ENCODE results near the gene ZNF385B.

ZNF385B gene

DNA sequence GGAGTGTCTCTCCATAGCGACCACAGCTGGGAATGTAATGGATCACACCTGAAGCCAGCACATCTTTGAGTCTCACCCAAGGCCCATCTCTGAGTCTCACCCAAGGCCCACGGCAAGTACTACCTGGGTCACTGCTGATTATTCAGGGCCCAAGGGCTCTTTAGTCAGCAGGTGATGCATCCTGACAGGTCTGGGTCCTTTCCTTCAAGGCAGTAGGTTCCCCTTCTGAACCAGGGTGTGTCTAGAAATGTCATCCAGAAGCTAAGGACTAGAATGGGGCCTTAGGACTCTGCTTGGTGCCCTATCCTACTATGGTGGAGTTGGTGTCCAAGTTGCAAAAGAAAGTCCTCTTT is 248.1 kb downstream of the ZNF385B start:
- CTCF ChIA-PET = no interaction called here
- no peaks in the 10 kb centered on the region for H3K4me1 Mint-ChIP-seq

DNA sequence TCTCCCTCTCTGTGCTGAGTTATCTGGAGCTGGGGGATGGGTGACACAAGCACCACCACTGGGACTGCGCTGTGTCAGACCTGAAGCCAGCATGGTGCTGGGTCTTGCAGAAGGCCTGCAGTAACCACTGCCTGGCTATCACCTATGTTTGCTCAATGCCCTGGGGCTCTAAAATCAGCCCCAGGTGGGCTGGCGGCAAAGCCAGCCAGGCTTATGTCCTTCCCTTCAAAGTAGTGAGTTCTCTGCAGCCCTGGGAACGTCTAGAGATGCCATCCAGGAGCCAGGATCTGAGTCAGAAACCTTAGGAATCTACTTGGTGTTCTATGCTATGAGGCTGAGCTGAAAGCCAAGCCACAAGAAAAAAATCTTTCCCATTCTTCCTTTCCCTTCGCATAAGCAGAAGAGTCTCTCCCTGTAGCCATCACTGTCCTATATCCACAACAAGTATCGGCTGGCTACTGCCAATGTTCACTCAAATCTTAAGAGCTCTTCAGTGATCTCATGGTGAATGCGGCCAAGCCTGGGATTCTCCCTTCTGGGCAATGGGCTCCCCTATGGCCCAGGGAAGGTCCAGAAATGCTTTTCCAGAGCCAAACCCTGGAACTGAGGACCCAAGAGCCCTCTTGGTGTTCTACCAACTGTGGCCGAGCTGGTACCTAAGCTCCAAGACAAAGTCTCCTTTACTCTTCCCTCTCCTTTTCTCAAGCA is 248.7 kb downstream of the ZNF385B start:
- DNase-seq = no peak
- Mint-ChIP-seq H3K27me3 (no peaks in the 10 kb centered on the region), H3K4me1 (no peaks in the 10 kb centered on the region), H3K36me3 (no peaks in the 10 kb centered on the region), H3K4me3 (no peak overlapping the region), H3K9me3 (no peaks in the 10 kb centered on the region), H3K27ac (no peak overlapping the region)
- CTCF ChIA-PET = no interaction called here

More for the DNA sequence above, 248.1 kb downstream of the ZNF385B start:
- Mint-ChIP-seq H3K9me3 (no peaks in the 10 kb centered on the region), H3K27ac (no peak overlapping the region), H3K36me3 (no peaks in the 10 kb centered on the region), H3K4me3 (no peak overlapping the region), H3K27me3 (no peaks in the 10 kb centered on the region)
- no peak for DNase-seq

DNA sequence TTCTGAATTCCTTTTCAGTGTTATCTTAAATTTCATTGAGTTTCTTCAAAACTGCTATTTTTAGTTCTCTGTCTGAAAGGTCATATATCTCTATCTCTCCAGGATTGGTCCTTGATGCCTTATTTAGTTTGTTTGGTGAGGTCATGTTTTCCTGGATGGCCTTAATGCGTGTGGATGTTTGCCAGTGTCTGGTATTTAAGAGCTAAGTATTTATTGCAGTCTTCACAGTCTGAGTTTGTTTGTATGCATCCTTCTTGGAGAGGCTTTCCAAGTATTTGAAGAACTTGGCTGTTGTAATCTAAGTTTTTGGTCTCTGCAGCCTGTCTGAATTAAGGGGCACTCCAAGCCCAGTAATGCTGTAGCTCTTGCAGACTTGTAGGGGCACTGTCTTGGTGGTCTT is 249.3 kb downstream of the ZNF385B start:
- Mint-ChIP-seq H3K36me3 (no peaks in the 10 kb centered on the region), H3K27me3 (no peaks in the 10 kb centered on the region), H3K4me3 (no peak overlapping the region), H3K9me3 (no peaks in the 10 kb centered on the region), H3K4me1 (no peaks in the 10 kb centered on the region), H3K27ac (no peak overlapping the region)
- CTCF ChIA-PET = no interaction called here
- no peak for DNase-seq

DNA sequence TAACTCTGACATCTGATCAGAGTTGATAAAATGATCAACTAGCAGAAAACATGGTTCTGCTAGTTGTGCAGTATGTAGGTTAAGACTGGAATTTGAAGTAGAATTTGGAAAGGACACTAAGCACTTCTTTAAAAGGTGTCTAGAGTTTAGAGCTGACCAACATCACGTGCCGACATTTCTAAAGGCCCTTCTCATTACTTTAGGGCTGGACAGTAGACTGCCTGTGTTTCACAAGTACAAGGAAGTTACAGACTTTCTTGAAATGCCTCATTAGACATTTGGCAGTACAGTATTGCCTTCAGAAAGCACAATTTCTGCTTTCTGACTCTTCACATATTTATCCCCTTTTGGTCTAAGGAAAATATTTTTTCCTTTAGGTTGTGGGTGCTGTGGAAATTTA is 255.3 kb downstream of the ZNF385B start:
- H3K4me1 Mint-ChIP-seq = no peaks in the 10 kb centered on the region
- no peak overlapping the region for H3K27ac Mint-ChIP-seq
- DNase-seq = no peak
- H3K36me3 Mint-ChIP-seq = no peaks in the 10 kb centered on the region
- H3K9me3 Mint-ChIP-seq = no peaks in the 10 kb centered on the region
- H3K27me3 Mint-ChIP-seq = no peaks in the 10 kb centered on the region
- no peak overlapping the region for H3K4me3 Mint-ChIP-seq
- CTCF ChIA-PET = no interaction called here

DNA sequence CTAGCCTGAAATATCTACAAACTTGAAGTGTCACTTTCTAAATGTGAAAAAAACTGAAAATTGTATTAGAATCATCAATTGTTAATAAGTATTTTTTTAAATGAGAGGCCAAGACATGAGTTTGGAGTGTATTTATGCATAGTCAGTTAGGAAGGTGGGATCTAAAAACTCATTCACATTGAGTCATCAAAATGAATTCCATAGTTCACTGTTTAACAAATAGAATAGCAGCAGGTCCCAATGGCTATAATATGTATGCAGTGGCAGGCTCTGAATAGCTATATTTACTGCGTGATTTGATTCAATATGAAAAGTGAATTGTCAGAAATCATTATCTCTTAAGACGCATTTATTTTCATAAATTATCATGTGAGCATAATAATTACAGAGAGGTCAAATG is 256.1 kb downstream of the ZNF385B start:
- H3K4me3 Mint-ChIP-seq = no peak overlapping the region
- H3K4me1 Mint-ChIP-seq = no peaks in the 10 kb centered on the region
- no peaks in the 10 kb centered on the region for H3K27me3 Mint-ChIP-seq
- no peak overlapping the region for H3K27ac Mint-ChIP-seq
- no peaks in the 10 kb centered on the region for H3K36me3 Mint-ChIP-seq
- H3K9me3 Mint-ChIP-seq = no peaks in the 10 kb centered on the region
- CTCF ChIA-PET = no interaction called here
- no peak for DNase-seq

DNA sequence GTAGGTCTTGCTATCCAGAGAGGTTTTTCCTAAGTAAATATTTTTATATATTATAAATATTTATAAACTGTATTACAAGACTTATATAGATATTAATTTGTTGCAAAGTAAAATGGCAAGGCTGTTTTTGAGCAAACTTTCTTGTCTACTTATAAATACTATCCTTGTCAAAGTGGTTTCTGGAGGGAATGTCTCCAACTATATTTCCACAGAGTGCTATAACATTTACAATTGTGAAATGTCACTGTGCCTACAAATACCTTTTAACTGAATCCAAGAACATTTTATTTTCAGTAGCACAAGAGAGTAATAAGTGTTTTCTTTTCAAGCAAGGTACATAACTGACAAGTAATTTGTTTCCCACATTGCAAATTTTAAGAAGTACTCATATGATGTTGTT is 256.8 kb downstream of the ZNF385B start:
- H3K4me1 Mint-ChIP-seq = no peaks in the 10 kb centered on the region
- CTCF ChIA-PET = no interaction called here
- no peak for DNase-seq
- no peaks in the 10 kb centered on the region for H3K27me3 Mint-ChIP-seq
- no peaks in the 10 kb centered on the region for H3K9me3 Mint-ChIP-seq
- H3K4me3 Mint-ChIP-seq = no peak overlapping the region
- no peak overlapping the region for H3K27ac Mint-ChIP-seq
- H3K36me3 Mint-ChIP-seq = no peaks in the 10 kb centered on the region

DNA sequence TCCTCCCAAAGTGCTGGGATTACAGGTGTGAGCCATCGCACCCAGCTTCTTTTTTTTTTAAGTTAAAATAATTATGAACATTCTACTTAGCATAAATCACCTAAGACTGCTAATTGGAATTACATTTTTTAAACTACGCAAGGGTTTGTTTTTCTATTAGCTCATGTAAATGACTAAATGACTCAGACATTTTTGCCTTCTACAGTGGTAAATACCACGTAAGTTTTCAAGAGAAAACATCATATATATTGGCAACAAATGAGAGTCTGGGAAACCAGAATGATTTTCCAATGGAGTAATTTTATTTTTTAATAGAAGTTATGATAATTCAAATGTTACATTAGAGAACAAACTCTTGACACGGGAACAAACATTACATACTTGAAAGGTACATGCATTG is 259.0 kb downstream of the ZNF385B start:
- Mint-ChIP-seq H3K4me3 (no peak overlapping the region), H3K36me3 (no peaks in the 10 kb centered on the region), H3K27ac (no peak overlapping the region), H3K4me1 (no peaks in the 10 kb centered on the region), H3K9me3 (no peaks in the 10 kb centered on the region), H3K27me3 (no peaks in the 10 kb centered on the region)
- CTCF ChIA-PET = no interaction called here
- no peak for DNase-seq

DNA sequence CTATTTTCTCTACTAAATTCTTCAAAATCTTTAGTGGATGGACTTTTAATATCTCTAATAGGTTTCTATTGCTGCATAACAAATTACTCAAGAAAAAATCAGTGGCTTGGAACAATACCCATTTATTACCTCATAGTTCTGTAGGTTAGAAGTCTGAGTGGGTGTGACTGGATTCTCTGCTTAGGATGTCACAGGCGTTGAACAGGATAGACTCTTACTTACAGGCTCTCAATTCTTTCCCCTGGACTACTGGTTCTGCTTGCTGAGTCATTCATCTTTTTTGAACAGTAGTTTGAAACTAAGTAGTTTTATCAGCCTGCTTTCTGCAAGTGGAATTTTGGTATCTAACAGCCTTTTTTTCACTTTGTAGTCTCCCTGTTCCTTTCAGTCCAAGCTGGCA is 265.4 kb downstream of the ZNF385B start:
- Mint-ChIP-seq H3K27me3 (no peaks in the 10 kb centered on the region), H3K36me3 (no peaks in the 10 kb centered on the region), H3K27ac (no peak overlapping the region), H3K9me3 (no peaks in the 10 kb centered on the region), H3K4me1 (no peaks in the 10 kb centered on the region), H3K4me3 (no peak overlapping the region)
- no peak for DNase-seq
- CTCF ChIA-PET = no interaction called here

DNA sequence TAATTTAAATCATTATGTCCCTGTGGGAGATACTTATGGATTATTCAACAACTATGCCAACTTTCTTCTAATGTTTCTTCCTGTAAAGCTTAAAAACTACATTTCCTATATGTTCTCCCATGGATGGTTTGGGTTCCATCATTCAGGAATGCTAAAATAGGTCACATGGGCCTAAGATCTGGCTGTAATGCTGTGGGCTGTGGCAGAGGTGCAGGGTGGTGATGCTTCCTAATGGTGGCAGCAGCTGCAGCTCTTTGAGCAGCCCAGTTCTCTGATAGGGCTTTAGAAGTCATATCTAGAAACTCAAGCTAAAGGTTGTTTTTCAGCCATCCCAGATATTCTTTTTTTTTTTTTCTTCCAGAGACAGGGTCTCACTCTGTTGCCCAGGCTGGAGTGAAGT is 266.1 kb downstream of the ZNF385B start:
- no peaks in the 10 kb centered on the region for H3K4me1 Mint-ChIP-seq
- no peaks in the 10 kb centered on the region for H3K9me3 Mint-ChIP-seq
- no peak overlapping the region for H3K27ac Mint-ChIP-seq
- no peak overlapping the region for H3K4me3 Mint-ChIP-seq
- CTCF ChIA-PET = interaction anchor here (0.7 kb wide), 1 partner anchor 97 kb away, joined by 3 read pairs; no protein-coding TSS in a partner anchor
- no peaks in the 10 kb centered on the region for H3K27me3 Mint-ChIP-seq
- no peak for DNase-seq
- no peaks in the 10 kb centered on the region for H3K36me3 Mint-ChIP-seq

DNA sequence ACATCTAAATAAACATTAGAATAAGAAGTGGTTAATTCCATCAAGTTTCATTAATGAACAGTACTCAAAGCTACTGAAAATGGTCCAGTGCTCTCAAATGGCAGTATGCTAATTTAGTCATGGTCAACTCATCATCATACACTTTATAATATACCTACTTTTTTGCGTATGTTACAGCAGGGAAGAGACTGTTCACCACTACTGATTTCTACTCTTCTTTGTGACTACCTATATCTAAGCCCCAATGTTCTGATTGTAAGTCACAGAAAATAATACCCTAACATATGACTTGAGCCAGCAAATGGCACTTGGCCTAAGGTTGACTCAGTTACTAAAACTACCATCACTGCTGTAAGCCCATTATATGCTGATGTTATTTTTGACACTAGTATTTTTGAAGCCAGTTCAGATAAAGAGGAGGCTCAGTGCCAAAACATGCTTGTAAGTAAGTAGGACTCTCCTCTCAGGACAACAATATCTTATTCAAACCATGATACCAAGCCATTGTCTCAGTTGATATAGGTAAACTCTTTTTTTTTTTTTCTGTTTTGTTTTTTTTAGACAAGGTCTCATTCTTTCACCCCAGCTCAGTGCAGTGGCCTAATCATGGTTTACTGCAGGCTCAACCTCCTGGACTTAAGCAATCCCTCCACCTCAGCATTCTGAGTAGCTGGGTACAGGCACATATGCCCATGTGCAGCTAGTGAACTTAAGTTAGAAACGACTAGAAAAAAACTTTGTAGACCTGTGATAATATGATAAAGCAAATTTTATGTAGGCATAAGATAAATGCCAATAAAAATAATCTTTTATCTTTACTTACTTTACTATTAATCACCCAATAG is 266.9 kb downstream of the ZNF385B start:
- no peaks in the 10 kb centered on the region for H3K36me3 Mint-ChIP-seq

DNA sequence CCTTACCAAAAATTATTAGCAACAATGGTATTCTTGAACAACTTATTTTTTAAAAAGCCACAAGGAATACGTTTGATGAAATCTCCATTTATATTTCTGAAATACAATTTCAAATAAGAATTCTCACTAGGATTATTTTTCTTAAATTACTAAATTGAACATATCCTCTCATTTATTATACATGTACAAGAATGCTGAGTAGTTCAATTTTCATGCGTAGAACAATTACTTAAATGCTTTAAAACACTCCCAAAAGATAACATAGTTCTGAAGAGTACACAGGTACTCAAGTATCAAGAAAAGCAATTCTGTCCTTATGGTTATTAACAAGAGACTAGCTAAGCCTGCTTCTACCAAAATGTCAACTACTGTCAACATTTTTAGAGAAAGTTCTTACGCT is 268.1 kb downstream of the ZNF385B start:
- Mint-ChIP-seq H3K4me1 (no peaks in the 10 kb centered on the region), H3K4me3 (no peak overlapping the region), H3K36me3 (no peaks in the 10 kb centered on the region), H3K9me3 (no peaks in the 10 kb centered on the region), H3K27me3 (no peaks in the 10 kb centered on the region), H3K27ac (no peak overlapping the region)
- no peak for DNase-seq
- CTCF ChIA-PET = no interaction called here

More for the DNA sequence above, 266.9 kb downstream of the ZNF385B start:
- Mint-ChIP-seq H3K27me3 (no peaks in the 10 kb centered on the region), H3K4me3 (no peak overlapping the region), H3K9me3 (no peaks in the 10 kb centered on the region), H3K27ac (no peak overlapping the region), H3K4me1 (no peaks in the 10 kb centered on the region)
- CTCF ChIA-PET = interaction anchor here (0.7 kb wide), 1 partner anchor 98 kb away, joined by 3 read pairs; no protein-coding TSS in a partner anchor
- no peak for DNase-seq

DNA sequence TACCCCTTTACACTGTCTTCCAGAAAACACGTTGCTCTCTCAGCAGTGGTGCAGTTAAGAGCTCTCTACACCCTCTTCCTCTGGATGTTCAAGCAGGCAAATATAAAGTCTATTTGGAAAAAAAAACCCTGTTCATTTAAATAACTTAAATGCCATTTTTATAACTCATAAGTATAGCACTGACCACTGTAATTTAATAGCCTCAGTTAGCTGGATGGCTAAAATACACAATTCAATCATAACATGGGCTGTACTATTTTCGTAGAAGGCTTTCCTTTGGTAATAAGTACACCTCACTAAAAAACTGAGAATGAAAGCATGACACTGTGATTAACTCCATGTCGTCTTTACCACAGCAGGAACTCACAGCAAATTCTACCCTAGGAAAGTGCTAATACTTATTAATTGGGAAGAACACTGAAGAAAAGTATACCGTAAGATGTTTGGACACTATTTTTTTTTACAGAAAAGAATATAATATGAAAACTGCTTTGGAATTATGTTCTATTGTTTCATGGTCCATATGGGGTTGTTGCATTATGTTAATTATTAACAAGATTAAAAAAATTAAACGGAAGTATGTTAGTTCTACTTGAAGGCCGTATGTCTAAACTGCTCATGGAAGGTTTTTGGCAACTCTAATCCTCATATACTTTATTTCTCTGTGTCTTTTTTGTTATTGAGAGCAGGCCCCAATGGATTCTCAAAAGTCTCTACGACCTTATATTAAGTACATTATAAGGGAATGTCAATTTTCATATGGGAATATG is 269.1 kb downstream of the ZNF385B start:
- CTCF ChIA-PET = no interaction called here
- no peak overlapping the region for H3K27ac Mint-ChIP-seq
- no peaks in the 10 kb centered on the region for H3K9me3 Mint-ChIP-seq
- H3K27me3 Mint-ChIP-seq = no peaks in the 10 kb centered on the region
- no peaks in the 10 kb centered on the region for H3K36me3 Mint-ChIP-seq
- DNase-seq = no peak
- no peaks in the 10 kb centered on the region for H3K4me1 Mint-ChIP-seq
- H3K4me3 Mint-ChIP-seq = no peak overlapping the region

DNA sequence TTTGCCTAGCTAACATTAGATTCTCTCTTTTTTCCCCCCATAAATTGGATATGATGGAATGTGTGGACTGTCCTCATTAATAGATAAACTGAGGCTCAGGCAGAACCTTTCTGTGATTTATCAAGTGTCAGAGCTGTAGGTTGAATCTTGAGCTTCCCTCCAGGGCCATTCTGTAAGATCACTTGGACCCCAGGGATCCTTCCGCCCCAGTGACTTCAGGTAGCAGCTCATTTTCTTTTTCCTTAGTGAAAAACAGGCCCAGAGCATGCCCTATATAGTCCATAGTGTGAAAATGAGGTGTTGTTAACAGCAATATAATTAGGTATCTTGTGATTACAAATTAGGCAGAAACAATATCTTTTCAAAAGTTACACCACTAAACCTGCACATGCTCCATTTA is 269.7 kb downstream of the ZNF385B start:
- DNase-seq = no peak
- H3K9me3 Mint-ChIP-seq = no peaks in the 10 kb centered on the region
- no peaks in the 10 kb centered on the region for H3K27me3 Mint-ChIP-seq
- no peaks in the 10 kb centered on the region for H3K4me1 Mint-ChIP-seq
- CTCF ChIA-PET = no interaction called here
- no peak overlapping the region for H3K27ac Mint-ChIP-seq
- no peak overlapping the region for H3K4me3 Mint-ChIP-seq
- H3K36me3 Mint-ChIP-seq = no peaks in the 10 kb centered on the region

DNA sequence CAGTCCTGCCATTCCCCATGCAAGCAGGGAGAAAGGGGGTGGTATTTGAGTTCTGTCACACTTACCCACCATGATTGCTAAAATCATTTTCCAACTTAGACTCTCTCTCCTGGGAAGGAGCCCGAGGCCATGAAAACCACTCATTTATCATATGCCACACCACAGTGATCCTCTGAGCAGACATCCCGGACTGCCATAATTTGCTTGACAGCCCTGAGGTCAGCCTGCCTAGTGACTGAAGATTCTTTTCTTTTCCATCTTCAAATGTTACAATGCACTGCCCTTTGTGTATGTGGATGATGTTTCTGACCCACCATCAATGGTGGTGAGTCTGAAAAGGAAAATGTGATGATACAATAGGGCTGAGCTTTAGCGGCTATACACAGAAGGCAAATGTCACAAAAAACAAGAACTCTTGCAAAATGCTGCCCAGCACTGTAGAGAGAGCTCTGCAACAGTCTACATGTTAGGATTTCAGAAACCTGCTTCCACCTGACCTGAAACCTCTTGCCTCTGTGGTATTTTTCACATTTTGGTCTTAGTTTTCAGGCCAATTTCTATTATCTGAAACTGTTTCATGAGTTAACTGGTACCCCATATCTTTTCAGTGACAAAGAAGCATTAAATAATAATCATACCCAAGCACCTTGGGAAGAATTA is 272.8 kb downstream of the ZNF385B start:
- Mint-ChIP-seq H3K9me3 (no peaks in the 10 kb centered on the region), H3K4me1 (no peaks in the 10 kb centered on the region), H3K27me3 (no peaks in the 10 kb centered on the region), H3K4me3 (no peak overlapping the region), H3K27ac (no peak overlapping the region), H3K36me3 (no peaks in the 10 kb centered on the region)
- DNase-seq = no peak
- CTCF ChIA-PET = no interaction called here
